ENCODE results near the gene SHC2. TPM values are rescaled to one million over a fixed set of nuclear protein-coding genes. Genes with fewer than 3 reads are reported as not detected.

SHC2 gene
- total and polyA plus RNA-seq, 2 of the 13 experiments (the other 11 are each of a cell fraction or from before 2014, with no cell fraction given) = 9.0 to 18.3 TPM

- TF ChIP-seq MAFF (IDR thresholded peaks at IDR 0.05; ENCODE audit: low read depth, low read length) (no peak), NFYB (CRISPR knock-in tag; IDR thresholded peaks at IDR 0.05) (no peak), TFDP1 (CRISPR knock-in tag; IDR thresholded peaks at IDR 0.05; ENCODE audit: borderline replicate concordance) (no peak), CREB1 (IDR thresholded peaks at IDR 0.05) (no peak), CREB1 (CRISPR knock-in tag; IDR thresholded peaks at IDR 0.05) (no peak), THYN1 (CRISPR knock-in tag; IDR thresholded peaks at IDR 0.05; ENCODE audit: borderline replicate concordance, low read depth) (no peak), ZFP90 (CRISPR knock-in tag; IDR thresholded peaks at IDR 0.05; ENCODE audit: borderline replicate concordance) (no peak), HDAC6 (IDR thresholded peaks at IDR 0.05; ENCODE audit: low read depth, low read length) (no peak), DBP (CRISPR knock-in tag; IDR thresholded peaks at IDR 0.05; ENCODE audit: not compliant biosample characterization) (no peak), SETDB1 (CRISPR knock-in tag; IDR thresholded peaks at IDR 0.05; ENCODE audit: borderline replicate concordance) (no peak), ZBTB7B (CRISPR knock-in tag; IDR thresholded peaks at IDR 0.05) (no peak)
Observed at GRCh38 chr19:435056-435706, 25.7 kb downstream of the SHC2 start (continued).
